GM19193 (cell line): Measurements from ENCODE around the gene WNT7A.

Experiments used
- POLR2A ChIP-seq: IDR thresholded peaks from 4 replicates; pipeline ENCODE4 v1.6.1; 2011; ENCODE audit not compliant: insufficient read depth, insufficient read length; ENCODE audit errors: extremely low read depth

Gene WNT7A

GRCh38 chr3:13772885-13773745 lies 106.8 kb downstream of the WNT7A start:
- no peak for TF ChIP-seq POLR2A

GRCh38 chr3:13772321-13772745 lies 107.5 kb downstream of the WNT7A start:
- no peak for TF ChIP-seq POLR2A

GRCh38 chr3:13771496-13771895 lies 108.4 kb downstream of the WNT7A start:
- no peak for TF ChIP-seq POLR2A

GRCh38 chr3:13770170-13771169 lies 109.4 kb downstream of the WNT7A start:
- TF ChIP-seq POLR2A: no peak

- no peak for TF ChIP-seq POLR2A
These were observed 110.4 kb downstream of the WNT7A start for GRCh38 chr3:13769422-13769821.

- no peak for TF ChIP-seq POLR2A
These were observed 111.4 kb downstream of the WNT7A start for GRCh38 chr3:13768453-13768852.

GRCh38 chr3:13767896-13768295 lies 112.0 kb downstream of the WNT7A start:
- no peak for TF ChIP-seq POLR2A

GRCh38 chr3:13767030-13767429 lies 112.8 kb downstream of the WNT7A start:
- TF ChIP-seq POLR2A: no peak
